ENCODE data around the gene DYNLT1.
"Not testable (repeated sequence)": the region's sequence is repeated elsewhere in the genome, so short reads cannot be mapped to it uniquely, and the experiment has no call there.

DNA sequence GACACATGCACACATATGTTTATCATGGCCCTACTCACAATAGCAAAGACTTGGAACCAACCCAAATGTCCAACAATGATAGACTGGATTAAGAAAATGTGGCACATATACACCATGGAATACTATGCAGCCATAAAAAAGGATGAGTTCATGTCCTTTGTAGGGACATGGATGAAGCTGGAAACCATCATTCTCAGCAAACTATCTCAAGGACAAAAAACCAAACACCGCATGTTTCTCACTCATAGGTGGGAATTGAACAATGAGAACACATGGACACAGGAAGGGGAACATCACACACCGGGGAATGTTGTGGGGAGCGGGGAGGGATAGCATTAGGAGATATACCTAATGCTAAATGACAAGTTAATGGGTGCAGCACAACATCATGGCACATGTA, 32.6 kb upstream of the DYNLT1 start:
- TF ChIP-seq, protein P1, sequence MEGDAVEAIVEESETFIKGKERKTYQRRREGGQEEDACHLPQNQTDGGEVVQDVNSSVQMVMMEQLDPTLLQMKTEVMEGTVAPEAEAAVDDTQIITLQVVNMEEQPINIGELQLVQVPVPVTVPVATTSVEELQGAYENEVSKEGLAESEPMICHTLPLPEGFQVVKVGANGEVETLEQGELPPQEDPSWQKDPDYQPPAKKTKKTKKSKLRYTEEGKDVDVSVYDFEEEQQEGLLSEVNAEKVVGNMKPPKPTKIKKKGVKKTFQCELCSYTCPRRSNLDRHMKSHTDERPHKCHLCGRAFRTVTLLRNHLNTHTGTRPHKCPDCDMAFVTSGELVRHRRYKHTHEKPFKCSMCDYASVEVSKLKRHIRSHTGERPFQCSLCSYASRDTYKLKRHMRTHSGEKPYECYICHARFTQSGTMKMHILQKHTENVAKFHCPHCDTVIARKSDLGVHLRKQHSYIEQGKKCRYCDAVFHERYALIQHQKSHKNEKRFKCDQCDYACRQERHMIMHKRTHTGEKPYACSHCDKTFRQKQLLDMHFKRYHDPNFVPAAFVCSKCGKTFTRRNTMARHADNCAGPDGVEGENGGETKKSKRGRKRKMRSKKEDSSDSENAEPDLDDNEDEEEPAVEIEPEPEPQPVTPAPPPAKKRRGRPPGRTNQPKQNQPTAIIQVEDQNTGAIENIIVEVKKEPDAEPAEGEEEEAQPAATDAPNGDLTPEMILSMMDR (IDR thresholded peaks at IDR 0.05): not testable (repeated sequence)
- TF ChIP-seq POLR2A (IDR thresholded peaks at IDR 0.05): not testable (repeated sequence)
